ENCODE measurements around the gene AKT1S1.

AKT1S1 gene

DNA sequence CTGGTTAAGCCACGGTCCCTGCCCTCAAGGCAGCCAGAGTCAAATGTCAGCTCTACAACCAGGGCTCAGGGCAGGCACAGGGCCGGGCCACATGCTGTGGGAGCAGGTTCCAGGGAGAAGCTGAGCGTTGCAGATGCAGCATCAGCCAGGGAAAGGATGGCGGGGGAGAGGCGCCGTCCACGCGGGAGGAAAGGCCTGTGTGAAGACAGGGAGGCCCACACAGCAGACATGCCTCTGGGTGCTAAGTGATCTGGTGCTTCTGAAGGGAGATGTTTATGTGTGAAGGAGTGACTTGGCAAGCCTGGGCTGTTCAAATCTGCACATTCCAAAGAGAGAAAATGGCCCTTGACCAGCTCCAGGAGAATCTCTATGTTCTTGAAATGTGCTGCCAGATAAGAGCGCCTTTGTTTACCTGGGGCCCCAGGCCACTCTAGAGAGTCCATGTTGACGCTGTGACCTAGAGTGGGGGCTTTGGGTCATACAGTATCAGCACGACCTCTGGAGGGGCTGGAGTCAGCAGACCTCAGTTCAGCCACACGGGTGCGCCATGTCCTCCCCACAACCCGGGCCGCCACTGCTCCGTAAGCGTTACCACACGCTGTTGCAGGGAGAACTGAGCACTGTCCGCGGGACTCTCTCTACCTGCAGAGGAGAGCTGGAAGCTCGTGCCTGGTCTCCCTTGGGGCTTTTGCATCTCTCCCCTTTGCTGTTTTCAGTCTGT, 36.0 kb upstream of the AKT1S1 start:
- H3K4me3 Mint-ChIP-seq = peak overlapping the region; percentile 19
- H3K36me3 Mint-ChIP-seq = peaks cover 11% of the 10 kb centered on the region
- H3K4me1 Mint-ChIP-seq = peaks cover 30% of the 10 kb centered on the region
- no peaks in the 10 kb centered on the region for H3K9me3 Mint-ChIP-seq
- no peaks in the 10 kb centered on the region for H3K27me3 Mint-ChIP-seq
- peak overlapping the region; percentile 35 for H3K27ac Mint-ChIP-seq

DNA sequence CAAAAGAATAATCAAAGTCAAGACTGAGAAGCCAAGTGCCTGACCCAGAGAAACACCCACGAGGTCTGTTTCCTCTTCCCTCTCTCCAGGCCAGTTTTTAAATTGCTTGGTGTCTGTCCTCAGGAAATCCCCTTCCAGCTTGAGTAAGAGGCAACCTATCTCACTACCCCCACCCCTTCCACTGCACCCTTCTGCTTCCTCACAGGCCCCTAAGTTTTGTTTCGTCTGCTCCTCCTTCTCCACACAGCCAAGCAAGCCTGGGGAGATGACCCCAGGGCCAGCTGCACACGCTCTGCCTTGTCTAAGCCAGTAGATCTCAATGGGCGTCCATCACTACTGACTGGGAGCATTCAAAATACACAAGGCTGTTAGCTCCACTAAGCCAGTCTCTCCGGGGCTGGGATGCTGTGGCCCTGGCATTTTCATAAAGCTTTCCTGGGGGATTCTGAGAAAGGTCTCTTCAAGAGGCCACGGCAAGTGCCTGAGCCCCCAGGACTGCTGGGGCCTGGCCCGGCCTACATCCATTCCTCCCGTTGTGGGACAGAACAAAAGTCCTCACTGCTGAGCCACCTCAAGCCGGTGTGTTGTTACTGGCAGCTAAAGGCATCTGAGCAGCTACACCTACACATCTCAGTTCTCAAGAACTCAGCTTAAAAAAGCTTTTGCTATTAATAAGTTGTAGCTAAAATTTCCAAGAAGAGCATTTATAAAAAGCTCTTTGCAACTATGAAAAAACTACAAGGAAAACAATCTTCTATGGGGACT, 34.4 kb upstream of the AKT1S1 start:
- no peak overlapping the region for H3K4me3 Mint-ChIP-seq
- peaks cover 7% of the 10 kb centered on the region for H3K36me3 Mint-ChIP-seq
- no peaks in the 10 kb centered on the region for H3K9me3 Mint-ChIP-seq
- no peaks in the 10 kb centered on the region for H3K27me3 Mint-ChIP-seq
- H3K27ac Mint-ChIP-seq = peak overlapping the region; percentile 33
- peaks cover 27% of the 10 kb centered on the region for H3K4me1 Mint-ChIP-seq

DNA sequence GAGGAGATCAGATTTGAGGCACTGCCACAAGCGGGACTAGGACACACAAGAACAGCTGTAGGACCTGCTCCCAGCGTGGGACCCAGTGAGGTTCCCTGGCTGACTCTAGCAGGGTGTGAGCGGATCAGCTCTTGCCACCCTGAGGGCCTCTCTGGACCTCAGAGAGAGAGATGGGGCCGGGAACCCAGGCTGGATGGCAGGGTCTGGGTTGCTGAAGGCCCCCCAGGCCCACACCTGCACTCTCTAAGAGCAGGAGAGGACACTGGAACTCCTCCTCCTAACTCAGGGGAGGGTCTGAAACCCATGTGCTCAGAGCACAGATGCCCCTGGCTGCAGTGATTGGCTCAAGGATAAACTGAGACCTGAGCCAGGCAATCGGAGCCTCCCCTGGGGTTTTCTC, 33.0 kb upstream of the AKT1S1 start:
- Mint-ChIP-seq H3K4me1 (peaks cover 31% of the 10 kb centered on the region), H3K36me3 (peaks cover 6% of the 10 kb centered on the region), H3K27me3 (no peaks in the 10 kb centered on the region)

DNA sequence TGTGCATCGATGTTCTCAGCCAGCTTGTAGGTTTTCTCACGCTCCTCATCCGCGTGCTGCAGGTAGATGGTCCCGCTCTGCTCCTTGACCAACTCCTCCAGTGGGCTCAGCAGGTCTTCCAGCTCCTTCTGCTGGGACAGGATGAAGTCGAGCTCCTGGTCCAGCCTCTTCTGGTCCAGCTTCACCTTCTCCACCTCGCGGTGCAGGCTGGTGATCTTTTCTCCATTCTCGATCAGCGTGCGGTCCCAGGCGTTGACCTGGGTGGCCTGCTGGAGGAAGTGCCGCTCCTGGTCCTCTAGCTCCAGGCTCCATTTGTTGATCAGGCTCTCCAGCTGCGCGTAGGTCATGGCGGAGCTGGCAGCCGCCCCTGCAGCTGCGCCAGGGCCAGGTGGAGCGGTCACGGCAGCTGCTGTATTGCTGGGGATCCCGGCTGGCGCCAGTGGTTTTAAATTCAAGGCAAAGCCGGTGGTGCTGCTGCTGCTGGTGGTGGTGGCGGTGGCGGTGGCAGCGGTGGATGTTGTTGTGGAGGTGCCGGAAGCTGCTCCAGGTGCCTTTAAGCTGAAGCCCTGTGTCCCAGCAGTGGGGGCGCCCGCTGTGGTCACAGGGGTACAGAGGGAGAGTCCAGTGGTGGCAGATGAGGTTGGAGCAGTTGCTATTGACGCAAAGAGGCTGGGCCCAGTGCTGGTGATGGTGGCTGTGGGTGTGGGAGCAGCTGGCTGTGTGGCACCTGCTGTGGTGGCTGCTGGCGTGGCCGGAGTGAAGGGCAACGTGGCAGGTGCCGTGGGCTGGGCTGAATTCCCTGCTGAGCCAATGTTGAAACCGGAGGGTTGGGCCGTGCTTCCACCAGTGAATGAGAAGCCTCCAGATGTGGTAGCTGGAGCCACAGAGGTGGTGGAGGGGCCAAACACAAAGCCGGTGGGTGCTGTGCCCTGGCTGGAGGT, 31.6 kb upstream of the AKT1S1 start:
- Mint-ChIP-seq H3K27me3 (no peaks in the 10 kb centered on the region), H3K4me3 (no peak overlapping the region), H3K27ac (no peak overlapping the region), H3K36me3 (peaks cover 6% of the 10 kb centered on the region), H3K4me1 (peaks cover 31% of the 10 kb centered on the region), H3K9me3 (no peaks in the 10 kb centered on the region)

More for the DNA sequence above, 33.0 kb upstream of the AKT1S1 start:
- H3K4me3 Mint-ChIP-seq = no peak overlapping the region
- no peak overlapping the region for H3K27ac Mint-ChIP-seq
- no peaks in the 10 kb centered on the region for H3K9me3 Mint-ChIP-seq

DNA sequence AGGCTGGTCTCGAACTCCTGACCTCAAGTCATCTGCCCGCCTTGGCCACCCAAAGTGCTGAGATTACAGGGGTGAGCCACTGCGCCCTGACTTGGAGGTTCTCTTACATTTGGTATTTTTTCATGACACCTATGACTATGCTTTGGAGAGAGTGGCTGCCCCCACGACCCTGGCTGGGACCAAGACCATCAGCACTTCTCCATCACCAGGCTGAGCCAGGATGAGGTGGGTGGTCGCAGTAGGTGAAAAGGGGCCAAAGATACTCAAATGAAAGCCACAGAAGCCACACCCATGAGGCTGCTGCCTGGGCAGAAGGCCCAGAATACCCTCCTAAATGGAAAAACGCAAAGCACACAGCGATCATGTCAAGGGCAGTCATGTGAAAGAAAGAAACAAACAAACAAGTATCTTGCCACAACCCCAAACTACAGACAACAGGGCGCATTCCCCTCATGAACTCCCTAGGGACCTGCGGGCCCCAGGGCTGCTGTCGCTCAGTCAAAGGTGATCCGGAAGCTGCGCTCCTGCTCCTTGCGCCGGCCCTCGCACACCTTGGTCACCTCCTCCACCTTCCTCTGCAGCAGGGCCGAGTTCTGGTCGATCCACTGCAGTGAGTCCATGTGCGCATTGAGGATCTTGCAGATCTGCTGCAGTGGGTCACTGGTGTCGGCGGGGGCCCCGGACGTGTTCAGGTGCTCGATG, 30.7 kb upstream of the AKT1S1 start:
- Mint-ChIP-seq H3K9me3 (no peaks in the 10 kb centered on the region), H3K4me1 (peaks cover 23% of the 10 kb centered on the region), H3K27me3 (no peaks in the 10 kb centered on the region), H3K36me3 (peaks cover 2% of the 10 kb centered on the region), H3K4me3 (no peak overlapping the region), H3K27ac (no peak overlapping the region)

DNA sequence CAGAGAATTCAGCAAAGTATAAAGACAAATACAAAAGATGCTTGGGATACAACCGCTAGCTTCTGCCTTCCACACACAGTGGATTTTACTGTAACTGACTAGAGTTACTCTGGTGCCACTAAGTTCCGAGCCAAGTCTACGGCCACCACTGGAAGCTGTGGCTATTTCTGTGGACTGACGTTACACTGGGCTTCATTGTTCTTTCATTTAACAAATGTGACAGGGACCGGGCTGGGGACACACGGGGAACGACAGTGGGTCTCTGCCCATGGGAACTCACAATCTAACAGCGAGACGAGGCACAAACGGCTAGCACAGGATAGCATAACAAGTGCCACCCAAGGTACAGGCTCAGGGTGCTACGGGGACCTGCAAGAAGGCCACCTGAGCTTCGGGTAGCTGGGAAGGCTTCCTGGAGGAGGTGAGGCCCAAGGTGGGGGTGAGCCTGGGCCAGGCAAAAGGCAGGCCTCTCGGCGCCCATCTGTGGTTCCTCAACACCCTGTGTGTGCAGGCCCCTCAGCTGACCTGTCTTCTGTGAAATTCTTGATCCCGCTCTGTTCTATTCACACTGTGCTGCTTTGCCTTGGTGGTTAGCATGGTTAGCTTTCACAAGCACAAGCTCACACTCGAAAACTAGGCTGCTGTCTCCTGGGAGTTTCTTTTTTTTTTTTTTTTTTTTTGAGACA, 29.9 kb upstream of the AKT1S1 start:
- Mint-ChIP-seq H3K4me1 (peaks cover 19% of the 10 kb centered on the region), H3K27ac (peak overlapping the region; percentile 72), H3K4me3 (no peak overlapping the region), H3K27me3 (no peaks in the 10 kb centered on the region), H3K36me3 (peaks cover 2% of the 10 kb centered on the region), H3K9me3 (no peaks in the 10 kb centered on the region)

DNA sequence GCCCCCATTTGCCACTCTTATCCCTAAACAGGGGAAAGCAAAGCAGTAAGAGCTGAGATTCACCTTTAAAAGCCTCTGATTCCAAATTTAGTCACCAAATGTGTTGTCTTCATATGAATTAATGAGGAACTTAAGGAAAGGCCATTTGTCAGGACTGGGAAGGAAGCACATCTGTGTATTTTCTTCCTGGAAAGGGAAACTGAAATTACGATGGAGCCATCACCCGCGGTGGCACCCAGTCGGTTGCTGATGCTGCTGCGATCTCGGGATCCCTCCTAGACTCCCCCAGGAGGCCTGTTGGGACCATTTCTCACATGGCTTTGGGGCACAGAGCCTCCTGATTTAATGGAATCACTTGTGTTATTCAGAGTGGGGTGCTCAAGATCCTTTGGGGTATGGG, 27.0 kb upstream of the AKT1S1 start:
- Mint-ChIP-seq H3K9me3 (no peaks in the 10 kb centered on the region), H3K36me3 (peaks cover 2% of the 10 kb centered on the region), H3K27me3 (no peaks in the 10 kb centered on the region), H3K4me1 (peaks cover 7% of the 10 kb centered on the region), H3K4me3 (no peak overlapping the region), H3K27ac (peak overlapping the region; percentile 14)

DNA sequence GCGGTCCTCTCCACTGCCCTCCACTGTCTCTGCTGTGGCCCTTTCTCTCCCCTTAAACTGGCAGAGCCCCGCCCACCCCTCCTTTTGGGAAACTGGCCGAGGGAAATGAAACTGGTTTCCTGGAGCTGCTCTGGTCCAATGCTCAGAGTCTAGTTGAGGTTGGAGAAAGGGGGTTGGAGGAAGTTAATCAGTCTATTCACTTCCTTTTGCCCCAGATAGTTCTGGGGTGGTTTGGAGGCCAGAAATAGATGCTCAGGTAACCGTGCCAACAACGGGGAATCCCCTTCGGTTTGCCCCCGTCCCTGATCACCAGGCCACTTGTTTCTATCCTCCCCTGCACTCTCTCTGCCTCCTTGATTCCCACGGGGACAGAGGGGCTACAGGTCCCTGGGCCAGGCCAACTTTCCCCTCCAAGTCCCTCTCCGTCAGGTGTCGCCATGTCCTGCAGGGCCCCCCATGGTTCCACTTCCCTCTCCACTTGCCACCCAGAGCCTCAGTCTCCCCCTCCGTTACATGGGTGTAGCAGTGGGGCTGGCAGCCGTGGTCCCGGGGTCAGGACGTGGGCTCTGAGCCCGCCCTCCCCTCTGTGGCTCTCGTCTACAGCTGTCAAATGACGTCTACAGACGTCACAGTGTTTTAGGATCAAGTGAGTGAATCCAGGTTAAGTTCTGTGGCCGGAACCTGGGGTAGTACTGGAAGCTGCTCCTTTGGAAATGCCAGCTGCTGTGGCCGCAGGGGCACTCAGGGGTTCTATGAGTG, 19.9 kb upstream of the AKT1S1 start, which contains the start of gene IL4I1:
TSS of gene IL4I1 (minus strand) at position 25 of the 759 bp plus-strand sequence. CDS start 727 bp downstream, outside the sequence.
- Mint-ChIP-seq H3K4me3 (peak within 1 kb of the TSS; percentile 72), H3K36me3 (no peaks in the 10 kb centered on the region), H3K27ac (peak within 1 kb of the TSS; percentile 85), H3K9me3 (no peaks in the 10 kb centered on the region), H3K27me3 (no peaks in the 10 kb centered on the region), H3K4me1 (peaks cover 21% of the 10 kb centered on the region)

DNA sequence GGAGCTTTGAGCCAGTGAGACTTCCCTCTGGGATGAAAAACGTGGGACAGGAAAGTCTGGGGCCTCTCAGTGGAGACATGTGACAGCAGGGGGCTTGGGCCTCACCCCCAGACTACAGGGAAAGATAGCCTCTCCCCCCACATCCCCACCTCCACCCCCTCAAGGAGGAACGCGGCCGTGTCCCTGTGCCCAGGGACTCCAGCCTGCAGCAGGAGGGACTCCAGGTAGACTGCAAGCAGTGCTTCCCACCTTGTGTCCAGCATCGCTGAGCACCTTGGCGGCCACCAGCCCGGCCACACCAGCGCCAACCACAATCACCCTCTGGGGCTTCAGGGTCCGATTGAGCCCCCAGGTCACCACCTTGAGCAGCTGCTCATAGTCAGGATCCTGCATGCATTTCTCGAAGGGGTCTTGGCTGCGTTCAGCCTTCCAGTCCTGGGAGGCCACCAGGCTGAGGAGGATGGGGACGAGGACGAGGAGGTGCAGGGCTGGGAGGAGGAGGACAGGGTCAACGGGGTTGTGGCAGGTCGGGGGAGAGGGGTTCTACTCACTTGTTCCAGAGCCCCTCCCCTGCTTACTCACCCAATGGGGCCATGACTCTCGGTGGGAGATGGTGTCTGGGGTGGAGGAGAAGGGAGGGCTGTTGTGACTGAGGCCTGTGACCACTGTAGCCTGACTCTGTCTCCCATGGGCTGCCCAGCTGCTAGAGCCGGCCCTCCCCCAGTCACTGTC, 18.6 kb upstream of the AKT1S1 start:
- H3K4me1 Mint-ChIP-seq = peaks cover 21% of the 10 kb centered on the region
- H3K9me3 Mint-ChIP-seq = no peaks in the 10 kb centered on the region
- no peak overlapping the region for H3K27ac Mint-ChIP-seq
- no peaks in the 10 kb centered on the region for H3K27me3 Mint-ChIP-seq
- no peak overlapping the region for H3K4me3 Mint-ChIP-seq
- H3K36me3 Mint-ChIP-seq = no peaks in the 10 kb centered on the region

DNA sequence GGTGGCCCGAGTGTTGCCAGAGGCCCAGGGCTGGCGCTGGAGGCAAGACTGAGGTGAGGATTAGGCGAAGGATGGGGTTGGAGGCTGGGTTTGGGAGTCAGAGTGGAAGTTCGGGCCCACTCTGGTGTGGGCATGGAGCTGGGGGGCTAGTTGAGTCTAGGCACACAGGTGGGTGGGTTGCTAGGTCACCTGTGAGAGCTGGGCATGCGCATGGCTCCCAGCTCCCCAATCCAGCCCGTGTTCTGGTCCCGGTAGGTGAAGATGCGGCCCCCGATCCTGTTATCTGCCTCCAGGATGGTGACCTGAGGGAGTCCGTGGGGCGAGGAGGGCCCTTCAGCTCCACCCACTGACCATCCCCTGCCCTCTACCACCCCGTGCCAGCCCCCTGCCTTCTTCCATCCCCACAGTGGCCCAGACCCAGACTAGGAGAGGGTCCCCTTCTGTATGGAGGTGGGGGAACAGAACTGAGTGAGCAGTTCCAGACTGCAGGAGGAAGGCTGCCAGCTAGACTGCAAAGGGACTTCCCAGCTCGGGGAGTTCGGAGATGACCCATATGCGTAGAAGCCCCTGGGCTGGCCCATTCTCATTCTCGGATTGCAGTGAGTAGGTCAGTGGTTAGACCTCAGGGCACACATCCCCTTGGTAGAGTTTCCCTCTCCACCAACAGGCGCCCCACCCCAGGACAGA, 17.9 kb upstream of the AKT1S1 start:
- no peak overlapping the region for H3K4me3 Mint-ChIP-seq
- H3K27ac Mint-ChIP-seq = no peak overlapping the region
- no peaks in the 10 kb centered on the region for H3K27me3 Mint-ChIP-seq
- H3K4me1 Mint-ChIP-seq = peaks cover 24% of the 10 kb centered on the region
- no peaks in the 10 kb centered on the region for H3K9me3 Mint-ChIP-seq
- H3K36me3 Mint-ChIP-seq = no peaks in the 10 kb centered on the region

DNA sequence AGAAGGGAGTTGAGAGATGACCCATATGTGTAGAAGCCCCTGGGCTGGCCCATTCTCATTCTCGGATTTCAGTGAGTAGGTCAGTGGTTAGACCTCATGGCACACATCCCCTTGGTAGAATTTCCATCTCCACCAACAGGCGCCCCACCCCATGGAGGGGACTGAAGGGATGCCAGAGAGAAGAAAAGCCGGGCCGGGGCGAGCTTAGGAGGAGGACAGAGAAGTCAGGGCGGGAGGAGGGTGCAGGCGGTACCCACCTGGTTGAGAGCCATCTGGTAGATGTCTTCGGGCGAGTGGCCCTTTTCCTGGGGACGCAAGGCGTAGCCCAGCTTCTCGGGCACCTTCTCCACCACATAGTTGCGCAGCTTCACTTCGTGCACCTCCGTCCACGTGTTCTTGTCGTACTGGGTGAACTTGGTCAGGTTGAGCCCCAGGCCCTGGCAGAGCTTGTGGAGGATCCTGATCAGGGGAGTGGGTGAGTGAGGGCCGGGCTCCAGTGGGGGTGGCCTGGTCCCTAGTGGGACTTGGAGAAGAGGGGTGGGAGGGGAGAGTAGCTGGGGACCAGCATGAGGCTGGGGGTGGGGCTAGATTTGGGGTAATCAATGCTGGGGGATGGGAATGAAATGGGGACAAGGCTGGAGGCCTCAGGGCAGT, 17.0 kb upstream of the AKT1S1 start:
- H3K9me3 Mint-ChIP-seq = no peaks in the 10 kb centered on the region
- peaks cover 24% of the 10 kb centered on the region for H3K4me1 Mint-ChIP-seq
- no peak overlapping the region for H3K4me3 Mint-ChIP-seq
- H3K27me3 Mint-ChIP-seq = no peaks in the 10 kb centered on the region
- H3K27ac Mint-ChIP-seq = no peak overlapping the region
- H3K36me3 Mint-ChIP-seq = no peaks in the 10 kb centered on the region

DNA sequence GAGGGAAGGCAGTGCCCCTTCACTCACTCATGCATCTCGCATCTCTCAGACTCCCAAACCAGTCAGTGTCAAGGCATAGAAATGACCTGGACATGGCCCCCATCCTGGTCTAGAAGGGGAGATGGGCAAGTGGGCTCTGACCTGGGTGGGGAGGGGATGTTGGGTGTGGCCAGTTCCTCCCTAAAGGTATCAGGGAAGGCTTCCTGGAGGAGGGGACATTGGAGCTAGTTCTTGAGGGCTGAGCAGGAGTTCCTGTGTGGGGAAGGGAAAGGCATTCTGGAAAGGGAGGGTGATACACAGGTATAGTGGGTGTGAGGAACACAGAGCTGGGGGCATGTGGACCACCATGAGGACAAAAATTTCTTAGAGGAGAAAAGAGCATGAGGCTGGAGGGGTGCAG, 15.6 kb upstream of the AKT1S1 start:
- Mint-ChIP-seq H3K4me3 (no peak overlapping the region), H3K27me3 (no peaks in the 10 kb centered on the region), H3K27ac (no peak overlapping the region), H3K36me3 (no peaks in the 10 kb centered on the region), H3K9me3 (no peaks in the 10 kb centered on the region), H3K4me1 (peaks cover 21% of the 10 kb centered on the region)

DNA sequence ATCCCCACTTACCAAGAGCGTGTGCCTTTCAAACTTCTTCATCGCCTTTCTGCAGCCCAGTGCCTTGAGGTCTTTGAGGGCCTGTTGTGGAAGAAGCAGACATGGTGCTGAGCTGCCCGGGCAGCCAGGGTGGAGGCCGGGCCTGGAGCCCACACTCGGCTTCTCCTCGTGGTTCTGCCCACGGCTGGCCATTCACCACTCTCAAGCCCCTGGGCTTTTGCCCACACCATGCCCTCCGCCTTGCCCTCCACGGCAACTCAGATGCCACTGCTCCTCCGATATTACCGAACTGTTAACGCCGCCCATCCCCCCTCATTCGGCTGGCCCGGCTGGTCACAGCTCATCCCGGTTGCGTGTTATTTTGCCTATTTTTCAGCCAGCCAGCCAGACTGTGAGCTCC, 14.2 kb upstream of the AKT1S1 start:
- Mint-ChIP-seq H3K9me3 (no peaks in the 10 kb centered on the region), H3K4me1 (peaks cover 8% of the 10 kb centered on the region), H3K4me3 (no peak overlapping the region), H3K27me3 (no peaks in the 10 kb centered on the region), H3K27ac (no peak overlapping the region), H3K36me3 (no peaks in the 10 kb centered on the region)

Data from activated naive CD4-positive, alpha-beta T cell treated with anti-CD3 and anti-CD28 coated beads, Interleukin-2, amount 50 U/mL, for 24 hours (primary cell).